GM19238 (cell line): ENCODE results near the gene CNTROB.
"Not testable (repeated sequence)": the region's sequence is repeated elsewhere in the genome, so short reads cannot be mapped to it uniquely, and the experiment has no call there.

Experiments
- DNase-seq: peaks from one replicate; pipeline ENCODE4 v3.0.0; 2011; ENCODE audit warnings: low spot score; ENCODE audit not compliant: insufficient read length

CNTROB gene

GRCh38 chr17:7944326-7944725, 12.3 kb downstream of the CNTROB start:
- DNase-seq: no peak

GRCh38 chr17:7945651-7946050, 13.6 kb downstream of the CNTROB start:
- DNase-seq: no peak

- no peak for DNase-seq
Measured at GRCh38 chr17:7946441-7946840, 14.4 kb downstream of the CNTROB start.

GRCh38 chr17:7947651-7948050, 15.6 kb downstream of the CNTROB start:
- no peak for DNase-seq

- no peak for DNase-seq
Measured at GRCh38 chr17:7950578-7950977, 18.6 kb downstream of the CNTROB start.

- peak; percentile 46 for DNase-seq
Measured at GRCh38 chr17:7951143-7951792, 19.3 kb downstream of the CNTROB start.

- not testable (repeated sequence) for DNase-seq
Measured at GRCh38 chr17:7953266-7953665, 21.3 kb downstream of the CNTROB start.

- no peak for DNase-seq
Measured at GRCh38 chr17:7955414-7956227, 23.6 kb downstream of the CNTROB start.

GRCh38 chr17:7956228-7956965, 24.4 kb downstream of the CNTROB start:
- no peak for DNase-seq

GRCh38 chr17:7959503-7960253, 27.7 kb downstream of the CNTROB start:
- DNase-seq: no peak

GRCh38 chr17:7961421-7961820, 29.4 kb downstream of the CNTROB start:
- DNase-seq: no peak

GRCh38 chr17:7967751-7968150, 35.7 kb downstream of the CNTROB start:
- DNase-seq: no peak

- no peak for DNase-seq
Measured at GRCh38 chr17:7969433-7969832, 37.4 kb downstream of the CNTROB start.

- no peak for DNase-seq
Measured at GRCh38 chr17:7971651-7972050, 39.6 kb downstream of the CNTROB start.

- no peak for DNase-seq
Measured at GRCh38 chr17:7972131-7972785, 40.3 kb downstream of the CNTROB start.

- no peak for DNase-seq
Measured at GRCh38 chr17:7974638-7975131, 42.7 kb downstream of the CNTROB start.

GRCh38 chr17:7977039-7977438, 45.0 kb downstream of the CNTROB start:
- DNase-seq: no peak

GRCh38 chr17:7977805-7978204, 45.8 kb downstream of the CNTROB start:
- DNase-seq: no peak

- no peak for DNase-seq
Measured at GRCh38 chr17:7982173-7982572, 50.2 kb downstream of the CNTROB start.

- DNase-seq: no peak
Measured at GRCh38 chr17:7982666-7983065, 50.7 kb downstream of the CNTROB start.

GRCh38 chr17:7984904-7985303, 52.9 kb downstream of the CNTROB start:
- DNase-seq: no peak
